ENCODE measurements around the gene GPATCH2L.

Gene GPATCH2L

GRCh38 chr14:76236172-76237130, 84.7 kb downstream of the GPATCH2L start:
- ChIA-PET POLR2A (no interaction called here), CTCF (no interaction called here)
- H3K36me3 ChIP-seq (ENCODE audit: control insufficient read depth in 2 of 2, insufficient read depth in 1 of 2, low read length in 2 of 2), result peaks cover 0 to 13% of the 10 kb centered on the region in 2 experiments; a peak in 2 of 3 replicates
- no peak overlapping the region for H3K27ac ChIP-seq (ENCODE audit: extremely low read depth, low read depth, low read length)
- H3K9me3 ChIP-seq (ENCODE audit: control insufficient read depth, insufficient read depth, low read depth, low read length), result no peaks in the 10 kb centered on the region
- no peak for TF ChIP-seq ZNF18 (tag by site-specific recombination; IDR thresholded peaks at IDR 0.05)
- no peak for TF ChIP-seq ZNF335 (tag by site-specific recombination; conservative IDR thresholded peaks at IDR 0.05)
- TF ChIP-seq ZNF843 (tag by site-specific recombination; IDR thresholded peaks at IDR 0.05), result no peak
- TF ChIP-seq ZNF600 (tag by site-specific recombination; IDR thresholded peaks at IDR 0.05), result no peak
- TF ChIP-seq ZNF433 (tag by site-specific recombination; IDR thresholded peaks at IDR 0.05; ENCODE audit: low read depth), result no peak
- no peak for TF ChIP-seq ZNF785 (tag by site-specific recombination; IDR thresholded peaks at IDR 0.05)
- TF ChIP-seq KLF8 (tag by site-specific recombination; IDR thresholded peaks at IDR 0.05), result no peak
- TF ChIP-seq ZNF76 (tag by site-specific recombination; IDR thresholded peaks at IDR 0.05; ENCODE audit: borderline replicate concordance, low read depth), result no peak
- TF ChIP-seq ZNF549 (tag by site-specific recombination; IDR thresholded peaks at IDR 0.05), result no peak
- no peak for TF ChIP-seq SP7 (tag by site-specific recombination; IDR thresholded peaks at IDR 0.05)
- TF ChIP-seq ZNF362 (tag by site-specific recombination; IDR thresholded peaks at IDR 0.05), result no peak
- H3K4me1 ChIP-seq (ENCODE audit: control insufficient read depth, insufficient read depth, low read length), result no peaks in the 10 kb centered on the region
- H3K4me3 ChIP-seq (ENCODE audit: low read depth, low read length), result no peak overlapping the region

- no peaks in the 10 kb centered on the region for H3K9me3 ChIP-seq (ENCODE audit: control insufficient read depth, insufficient read depth, low read depth, low read length)
- no peaks in the 10 kb centered on the region for H3K4me1 ChIP-seq (ENCODE audit: control insufficient read depth, insufficient read depth, low read length)
- ChIA-PET POLR2A (no interaction called here), CTCF (no interaction called here)
- no peak for TF ChIP-seq HIC1 (tag by site-specific recombination; IDR thresholded peaks at IDR 0.05)
- no peak overlapping the region for H3K4me3 ChIP-seq (ENCODE audit: low read depth, low read length)
- H3K36me3 ChIP-seq (ENCODE audit: control insufficient read depth in 2 of 2, insufficient read depth in 1 of 2, low read length in 2 of 2), result peaks cover 0 to 13% of the 10 kb centered on the region in 2 experiments; a peak in 2 of 3 replicates
- no peak overlapping the region for H3K27ac ChIP-seq (ENCODE audit: extremely low read depth, low read depth, low read length)
Measured at GRCh38 chr14:76237349-76237990, 85.7 kb downstream of the GPATCH2L start.

GRCh38 chr14:76245097-76245496, 93.4 kb downstream of the GPATCH2L start:
- CTCF ChIA-PET, result interaction anchor here (0.6 kb wide), 2 partner anchors 13 to 210 kb away, joined by 3 read pairs; no protein-coding TSS in a partner anchor
- H3K36me3 ChIP-seq (ENCODE audit: control insufficient read depth in 2 of 2, insufficient read depth in 1 of 2, low read length in 2 of 2), result no peaks in the 10 kb centered on the region
- H3K4me1 ChIP-seq (ENCODE audit: control insufficient read depth, insufficient read depth, low read length), result no peaks in the 10 kb centered on the region
- H3K27ac ChIP-seq (ENCODE audit: extremely low read depth, low read depth, low read length), result no peak overlapping the region
- H3K9me3 ChIP-seq (ENCODE audit: control insufficient read depth, insufficient read depth, low read depth, low read length), result no peaks in the 10 kb centered on the region
- no peak overlapping the region for H3K4me3 ChIP-seq (ENCODE audit: low read depth, low read length)
- TF ChIP-seq ZBTB26 (tag by site-specific recombination; optimal IDR thresholded peaks at IDR 0.05) (no peak), ZNF639 (tag by site-specific recombination; IDR thresholded peaks at IDR 0.05) (no peak), ZNF549 (tag by site-specific recombination; IDR thresholded peaks at IDR 0.05) (no peak)
- POLR2A ChIA-PET, result no interaction called here
